ENCODE results near the gene CRADD.

CRADD gene

DNA sequence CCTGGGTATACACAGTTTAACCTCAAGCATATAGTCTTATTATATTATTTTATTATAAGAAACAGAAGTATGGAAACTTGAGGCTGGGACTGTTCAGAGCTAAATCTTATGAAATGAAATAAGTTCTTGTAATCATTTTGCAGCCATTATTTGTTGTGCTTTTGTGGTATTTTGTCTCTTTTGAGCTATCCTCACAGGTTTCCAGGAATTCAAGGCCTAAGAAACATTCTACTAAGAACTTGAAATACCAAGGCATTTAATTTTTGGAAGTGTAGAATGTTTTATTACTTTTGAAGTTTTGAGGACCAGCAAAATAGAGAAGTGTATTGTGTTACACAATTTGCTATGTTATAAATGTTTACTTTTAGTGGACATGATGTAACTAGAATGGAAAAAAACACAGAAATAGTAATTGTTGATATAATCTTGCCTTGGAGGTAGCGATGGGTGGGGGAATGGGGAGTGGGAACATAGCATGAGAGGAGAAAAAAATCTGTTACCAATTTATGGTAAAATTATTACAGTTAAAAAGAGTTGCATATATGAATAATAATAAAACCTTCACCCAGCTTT, 81.7 kb downstream of the CRADD start:
- Histone ChIP-seq H3K36me3 (ENCODE audit: control insufficient read depth in 2 of 2, insufficient read depth in 2 of 2, low read length in 2 of 2) (no peaks in the 10 kb centered on the region), H3K4me1 (ENCODE audit: control insufficient read depth, insufficient read depth, low read length) (peaks cover 7% of the 10 kb centered on the region), H3K9me3 (ENCODE audit: control insufficient read depth in 2 of 2, low read length in 2 of 2) (no peaks in the 10 kb centered on the region), H3K27ac (ENCODE audit: low read length) (no peak overlapping the region), H3K27me3 (ENCODE audit: control insufficient read depth in 1 of 2, insufficient read depth in 2 of 2, low read length in 2 of 2) (no peaks in the 10 kb centered on the region), H3K4me3 (ENCODE audit: low read length in 2 of 2) (no peak overlapping the region), H3K9ac (ENCODE audit: low read length in 2 of 2) (no peak overlapping the region)

DNA sequence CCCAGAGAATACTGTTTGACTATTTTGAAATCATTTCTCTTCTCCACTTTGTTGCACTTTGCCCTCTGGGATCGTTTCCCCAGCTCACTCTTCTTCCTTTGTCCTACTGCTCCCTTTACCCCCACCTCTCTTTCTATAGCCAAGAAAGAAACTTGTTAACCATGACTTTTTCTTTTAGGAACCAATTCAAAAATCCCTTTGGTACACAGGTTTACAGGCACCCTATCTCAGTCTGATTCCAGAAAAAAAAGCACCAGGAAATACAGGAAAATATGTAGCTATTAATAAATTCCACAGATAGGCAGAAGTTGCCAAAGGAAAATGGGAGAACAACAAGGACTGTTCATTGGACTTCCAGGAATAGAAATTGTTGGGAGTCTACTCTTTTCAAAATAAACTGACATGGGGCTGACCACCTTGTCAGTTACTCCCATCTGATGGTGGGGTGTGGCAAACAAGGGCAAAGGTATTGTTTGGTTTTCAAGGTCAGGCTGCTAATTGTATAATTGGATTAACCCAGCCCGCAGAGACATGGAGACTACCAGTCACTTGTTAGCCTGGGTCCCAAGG, 82.4 kb downstream of the CRADD start:
- no peaks in the 10 kb centered on the region for H3K36me3 ChIP-seq (ENCODE audit: control insufficient read depth in 2 of 2, insufficient read depth in 2 of 2, low read length in 2 of 2)
- no peak overlapping the region for H3K27ac ChIP-seq (ENCODE audit: low read length)
- H3K4me3 ChIP-seq (ENCODE audit: low read length in 2 of 2) = no peak overlapping the region
- peaks cover 7% of the 10 kb centered on the region for H3K4me1 ChIP-seq (ENCODE audit: control insufficient read depth, insufficient read depth, low read length)
- H3K9me3 ChIP-seq (ENCODE audit: control insufficient read depth in 2 of 2, low read length in 2 of 2) = no peaks in the 10 kb centered on the region
- no peaks in the 10 kb centered on the region for H3K27me3 ChIP-seq (ENCODE audit: control insufficient read depth in 1 of 2, insufficient read depth in 2 of 2, low read length in 2 of 2)
- H3K9ac ChIP-seq (ENCODE audit: low read length in 2 of 2) = no peak overlapping the region

DNA sequence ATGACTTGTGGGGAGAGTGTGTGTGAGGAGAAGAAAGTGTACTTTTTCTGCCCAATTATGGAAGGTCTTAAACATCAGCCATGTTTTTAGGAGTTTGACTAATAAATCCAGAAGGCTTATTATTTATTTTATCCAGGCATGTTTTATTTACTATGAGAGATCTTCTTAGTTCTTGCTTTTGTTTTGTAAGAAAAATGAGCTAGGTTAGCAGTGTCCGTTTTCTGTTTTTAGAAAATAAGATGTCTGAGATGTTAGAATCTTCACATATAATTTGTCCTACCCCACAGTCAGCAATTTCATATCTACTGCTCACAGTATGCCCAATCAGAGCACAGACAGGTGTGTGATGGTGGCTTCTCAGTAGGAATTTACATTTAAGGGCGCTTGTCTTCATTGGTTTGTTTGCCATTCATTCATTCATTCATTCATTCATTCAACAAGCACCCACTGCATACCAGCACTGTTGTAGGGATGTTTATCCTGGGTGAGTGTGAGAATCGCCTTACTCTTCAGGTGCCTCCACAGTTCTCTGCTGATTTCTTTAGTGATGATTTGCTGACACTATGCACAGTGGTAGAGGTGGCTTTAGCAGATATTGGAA, 83.2 kb downstream of the CRADD start:
- H3K9me3 ChIP-seq (ENCODE audit: control insufficient read depth in 2 of 2, low read length in 2 of 2) = no peaks in the 10 kb centered on the region
- peaks cover 7% of the 10 kb centered on the region for H3K4me1 ChIP-seq (ENCODE audit: control insufficient read depth, insufficient read depth, low read length)
- no peak overlapping the region for H3K9ac ChIP-seq (ENCODE audit: low read length in 2 of 2)
- no peaks in the 10 kb centered on the region for H3K36me3 ChIP-seq (ENCODE audit: control insufficient read depth in 2 of 2, insufficient read depth in 2 of 2, low read length in 2 of 2)
- H3K4me3 ChIP-seq (ENCODE audit: low read length in 2 of 2) = no peak overlapping the region
- no peaks in the 10 kb centered on the region for H3K27me3 ChIP-seq (ENCODE audit: control insufficient read depth in 1 of 2, insufficient read depth in 2 of 2, low read length in 2 of 2)
- H3K27ac ChIP-seq (ENCODE audit: low read length) = no peak overlapping the region

DNA sequence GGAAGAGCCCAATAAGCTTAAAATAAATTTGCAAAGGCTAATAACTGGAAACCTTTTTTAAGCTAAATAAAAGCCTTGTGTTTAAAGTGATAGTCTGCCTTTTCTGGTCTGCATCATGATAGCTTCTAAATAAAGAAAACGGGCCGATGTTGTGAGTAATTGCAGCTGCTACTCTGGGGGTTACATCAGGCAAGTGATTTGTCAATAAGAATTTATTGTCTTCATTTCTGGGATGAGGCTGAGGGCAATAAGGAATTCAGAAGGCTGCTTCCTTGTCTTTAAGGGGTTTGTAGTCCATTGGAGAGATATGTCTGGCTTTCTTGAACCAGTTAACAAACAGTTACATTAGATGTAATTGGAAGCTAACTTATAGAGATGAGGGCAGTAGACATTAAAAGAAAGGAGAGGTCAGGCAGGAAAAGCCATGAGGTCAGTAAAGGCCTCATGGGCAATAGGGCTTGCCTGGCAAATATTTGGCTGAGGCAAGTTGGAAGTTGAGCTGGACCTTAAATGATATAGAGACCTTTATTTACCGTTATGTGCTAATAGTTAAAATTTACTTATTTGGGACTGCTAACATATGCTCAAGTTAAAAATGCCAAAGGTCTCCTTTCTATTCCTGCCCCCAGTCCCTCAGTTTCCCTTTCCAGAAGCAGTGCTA, 85.0 kb downstream of the CRADD start:
- H3K4me1 ChIP-seq (ENCODE audit: control insufficient read depth, insufficient read depth, low read length) = peaks cover 10% of the 10 kb centered on the region
- no peaks in the 10 kb centered on the region for H3K36me3 ChIP-seq (ENCODE audit: control insufficient read depth in 2 of 2, insufficient read depth in 2 of 2, low read length in 2 of 2)
- no peaks in the 10 kb centered on the region for H3K27me3 ChIP-seq (ENCODE audit: control insufficient read depth in 1 of 2, insufficient read depth in 2 of 2, low read length in 2 of 2)
- H3K27ac ChIP-seq (ENCODE audit: low read length) = no peak overlapping the region
- no peak overlapping the region for H3K9ac ChIP-seq (ENCODE audit: low read length in 2 of 2)
- H3K9me3 ChIP-seq (ENCODE audit: control insufficient read depth in 2 of 2, low read length in 2 of 2) = no peaks in the 10 kb centered on the region
- H3K4me3 ChIP-seq (ENCODE audit: low read length in 2 of 2) = no peak overlapping the region

DNA sequence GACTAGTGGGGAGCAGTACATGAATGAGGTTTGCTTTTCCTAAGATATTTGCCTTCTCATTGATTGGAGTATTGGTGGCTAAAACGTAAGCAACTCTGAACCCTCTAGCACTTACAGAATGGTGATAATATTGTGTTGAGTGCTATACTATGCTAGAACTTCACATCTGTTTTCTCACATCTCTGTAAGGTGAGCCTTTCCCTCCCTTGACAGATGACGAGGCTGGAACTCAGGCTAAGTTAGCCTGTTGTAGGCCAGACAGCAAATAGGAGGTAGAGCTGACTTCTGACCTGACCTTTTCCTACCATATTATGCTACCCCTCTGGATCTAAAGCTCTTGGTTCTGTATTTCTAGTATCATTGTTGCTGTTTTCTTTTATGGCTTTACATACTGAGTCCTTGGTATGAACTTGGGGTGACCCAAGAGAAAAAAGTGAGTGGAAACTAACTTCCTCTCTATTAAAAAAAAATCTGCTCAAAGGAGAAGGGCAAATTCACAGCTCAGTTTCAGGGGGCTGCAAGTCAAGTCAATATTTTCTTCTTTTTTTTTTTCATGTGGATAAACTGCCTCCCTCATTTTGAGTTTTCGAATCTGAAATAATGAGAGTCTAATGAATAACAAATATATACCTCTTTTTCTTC, 85.9 kb downstream of the CRADD start:
- Histone ChIP-seq H3K27me3 (ENCODE audit: control insufficient read depth in 1 of 2, insufficient read depth in 2 of 2, low read length in 2 of 2) (no peaks in the 10 kb centered on the region), H3K4me3 (ENCODE audit: low read length in 2 of 2) (no peak overlapping the region), H3K9me3 (ENCODE audit: control insufficient read depth in 2 of 2, low read length in 2 of 2) (no peaks in the 10 kb centered on the region), H3K27ac (ENCODE audit: low read length) (no peak overlapping the region), H3K36me3 (ENCODE audit: control insufficient read depth in 2 of 2, insufficient read depth in 2 of 2, low read length in 2 of 2) (no peaks in the 10 kb centered on the region), H3K9ac (ENCODE audit: low read length in 2 of 2) (no peak overlapping the region), H3K4me1 (ENCODE audit: control insufficient read depth, insufficient read depth, low read length) (peaks cover 10% of the 10 kb centered on the region)

DNA sequence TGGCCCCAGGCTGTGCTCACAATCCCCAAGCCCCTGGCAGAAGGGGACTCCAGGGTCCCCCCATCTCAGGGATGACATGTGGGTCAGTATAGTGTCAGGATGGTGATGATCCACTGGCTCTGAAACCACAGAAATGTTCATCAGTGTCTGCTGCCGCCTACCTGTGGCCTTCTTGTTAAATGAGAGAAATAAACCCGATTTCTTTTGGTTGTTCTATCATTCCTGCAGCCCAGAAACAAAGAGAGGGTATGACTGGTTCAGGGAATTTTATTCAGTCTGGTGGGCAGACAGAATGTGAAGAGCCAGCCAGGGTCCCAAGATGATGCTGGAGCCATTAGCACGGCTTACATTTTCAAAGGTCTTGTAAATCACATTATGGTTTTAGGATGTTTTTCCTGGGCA, 86.6 kb downstream of the CRADD start:
- Histone ChIP-seq H3K9ac (ENCODE audit: low read length in 2 of 2) (no peak overlapping the region), H3K36me3 (ENCODE audit: control insufficient read depth in 2 of 2, insufficient read depth in 2 of 2, low read length in 2 of 2) (no peaks in the 10 kb centered on the region), H3K27ac (ENCODE audit: low read length) (no peak overlapping the region), H3K4me3 (ENCODE audit: low read length in 2 of 2) (no peak overlapping the region), H3K4me1 (ENCODE audit: control insufficient read depth, insufficient read depth, low read length) (peaks cover 9% of the 10 kb centered on the region), H3K9me3 (ENCODE audit: control insufficient read depth in 2 of 2, low read length in 2 of 2) (no peaks in the 10 kb centered on the region), H3K27me3 (ENCODE audit: control insufficient read depth in 1 of 2, insufficient read depth in 2 of 2, low read length in 2 of 2) (no peaks in the 10 kb centered on the region)

DNA sequence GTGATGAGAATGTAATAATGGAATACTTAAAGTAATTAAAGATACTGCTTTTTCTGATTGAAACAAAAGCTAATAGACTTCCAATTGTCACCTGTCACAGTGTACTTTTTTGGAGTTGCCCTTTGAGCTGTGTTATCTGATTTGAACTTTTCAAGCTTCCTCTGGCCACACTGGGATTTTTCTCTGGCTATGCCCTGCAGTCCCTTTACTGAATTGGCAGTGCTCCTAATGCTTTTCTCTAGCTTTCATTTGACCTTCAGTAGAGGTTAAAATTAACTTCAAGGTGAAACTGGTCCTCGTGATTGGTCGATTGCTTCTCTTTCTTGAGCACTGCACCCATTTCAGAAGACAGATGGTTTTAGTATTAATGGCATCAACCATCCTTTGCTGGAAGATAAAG, 89.2 kb downstream of the CRADD start:
- H3K27ac ChIP-seq (ENCODE audit: low read length) = peak overlapping the region; percentile 69
- H3K36me3 ChIP-seq (ENCODE audit: control insufficient read depth in 2 of 2, insufficient read depth in 2 of 2, low read length in 2 of 2) = no peaks in the 10 kb centered on the region
- H3K27me3 ChIP-seq (ENCODE audit: control insufficient read depth in 1 of 2, insufficient read depth in 2 of 2, low read length in 2 of 2) = no peaks in the 10 kb centered on the region
- no peak overlapping the region for H3K9ac ChIP-seq (ENCODE audit: low read length in 2 of 2)
- H3K4me3 ChIP-seq (ENCODE audit: low read length in 2 of 2) = no peak overlapping the region
- no peaks in the 10 kb centered on the region for H3K9me3 ChIP-seq (ENCODE audit: control insufficient read depth in 2 of 2, low read length in 2 of 2)
- peaks cover 3% of the 10 kb centered on the region for H3K4me1 ChIP-seq (ENCODE audit: control insufficient read depth, insufficient read depth, low read length)

DNA sequence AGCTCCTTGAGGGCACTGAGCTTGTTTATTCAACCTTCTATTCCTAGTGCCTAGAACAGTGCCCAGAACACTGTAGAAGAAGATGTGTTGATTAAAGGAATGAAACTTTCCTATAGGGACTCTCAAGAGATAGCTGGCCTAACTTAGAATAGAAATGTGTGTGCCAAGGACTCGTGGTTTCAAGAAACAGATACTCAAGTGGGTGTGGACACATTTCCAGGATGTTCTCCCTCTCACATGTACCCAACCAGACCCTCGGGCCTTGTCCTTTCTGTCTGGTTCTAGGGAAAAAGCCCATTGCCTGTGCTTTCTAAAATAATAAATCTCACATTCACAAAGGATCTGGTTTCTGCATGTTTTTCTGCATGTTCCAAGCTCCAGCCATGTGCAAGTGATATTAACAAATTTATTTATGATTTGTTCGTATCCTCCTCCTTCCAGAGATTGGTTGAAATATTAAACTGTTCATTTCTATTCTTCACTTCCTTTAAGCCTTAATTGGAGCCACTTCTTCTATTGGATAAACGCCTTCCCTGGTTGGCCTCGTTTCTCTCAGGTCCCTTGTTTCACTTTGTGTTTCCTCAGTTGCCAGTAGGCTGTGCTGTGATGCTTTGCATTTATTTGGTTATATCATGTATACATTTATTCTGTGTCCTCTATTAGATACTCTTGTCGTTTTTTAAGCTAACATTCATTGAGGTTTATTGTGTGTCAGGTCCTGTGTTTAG, 89.8 kb downstream of the CRADD start:
- H3K36me3 ChIP-seq (ENCODE audit: control insufficient read depth in 2 of 2, insufficient read depth in 2 of 2, low read length in 2 of 2) = no peaks in the 10 kb centered on the region
- H3K27me3 ChIP-seq (ENCODE audit: control insufficient read depth in 1 of 2, insufficient read depth in 2 of 2, low read length in 2 of 2) = no peaks in the 10 kb centered on the region
- H3K27ac ChIP-seq (ENCODE audit: low read length) = peak overlapping the region; percentile 69
- H3K4me3 ChIP-seq (ENCODE audit: low read length in 2 of 2) = peak overlapping the region in 1 of 2 donors; percentile 23
- peaks cover 3% of the 10 kb centered on the region for H3K4me1 ChIP-seq (ENCODE audit: control insufficient read depth, insufficient read depth, low read length)
- H3K9ac ChIP-seq (ENCODE audit: low read length in 2 of 2) = peak overlapping the region in 1 of 2 donors; percentile 25
- no peaks in the 10 kb centered on the region for H3K9me3 ChIP-seq (ENCODE audit: control insufficient read depth in 2 of 2, low read length in 2 of 2)

DNA sequence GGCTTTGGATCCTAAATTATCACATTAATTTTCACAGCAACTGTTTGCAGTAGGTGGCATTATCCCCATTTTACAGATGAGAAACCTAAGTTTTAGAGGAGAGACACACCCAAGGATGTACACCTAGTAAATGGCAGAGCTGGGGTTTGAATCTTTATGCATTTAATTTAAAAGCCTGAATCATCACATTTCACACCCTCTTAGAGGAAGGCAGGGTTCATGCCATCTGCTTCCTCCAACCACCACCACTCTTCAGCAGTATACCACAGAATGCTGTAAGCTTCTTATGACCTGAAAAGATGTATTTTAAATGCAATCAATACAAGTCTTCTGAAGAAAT, 90.3 kb downstream of the CRADD start:
- H3K9ac ChIP-seq (ENCODE audit: low read length in 2 of 2) = peak overlapping the region in 1 of 2 donors; percentile 25
- H3K36me3 ChIP-seq (ENCODE audit: control insufficient read depth in 2 of 2, insufficient read depth in 2 of 2, low read length in 2 of 2) = no peaks in the 10 kb centered on the region
- H3K4me1 ChIP-seq (ENCODE audit: control insufficient read depth, insufficient read depth, low read length) = peaks cover 3% of the 10 kb centered on the region
- no peaks in the 10 kb centered on the region for H3K27me3 ChIP-seq (ENCODE audit: control insufficient read depth in 1 of 2, insufficient read depth in 2 of 2, low read length in 2 of 2)
- peak overlapping the region in 1 of 2 donors; percentile 23 for H3K4me3 ChIP-seq (ENCODE audit: low read length in 2 of 2)
- no peaks in the 10 kb centered on the region for H3K9me3 ChIP-seq (ENCODE audit: control insufficient read depth in 2 of 2, low read length in 2 of 2)
- H3K27ac ChIP-seq (ENCODE audit: low read length) = peak overlapping the region; percentile 69

DNA sequence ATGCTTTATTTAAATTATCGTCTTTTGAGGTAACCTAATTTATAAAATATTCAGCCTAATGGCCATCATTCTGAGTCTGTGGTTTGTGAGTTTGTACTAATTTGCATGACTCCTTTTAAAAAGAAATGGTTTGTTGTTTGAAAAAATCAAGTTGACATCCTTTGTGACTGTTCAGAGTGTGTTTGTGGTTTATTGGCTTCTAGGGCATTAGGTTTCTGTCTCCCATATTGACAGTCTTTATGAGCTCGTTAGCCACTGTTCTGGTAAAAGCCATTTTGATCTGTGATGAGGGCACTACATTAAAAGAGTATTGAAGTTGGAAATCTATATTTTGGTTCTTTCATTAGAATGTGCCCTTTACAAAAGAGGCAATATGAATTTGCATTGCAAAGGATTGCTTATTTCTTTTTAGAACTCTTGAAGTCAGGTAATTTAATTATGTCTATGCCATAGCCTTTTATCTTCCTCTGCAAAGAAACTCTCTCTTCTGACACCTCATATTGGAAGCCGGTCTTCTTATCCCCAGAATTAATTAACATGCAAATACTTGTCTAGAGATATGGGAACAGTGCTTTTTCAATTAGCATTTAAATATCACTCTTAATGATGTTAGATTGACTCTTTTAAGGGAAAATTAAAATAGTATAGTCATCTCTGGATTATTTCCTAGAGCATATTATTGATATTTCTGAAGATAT, 95.0 kb downstream of the CRADD start:
- Histone ChIP-seq H3K9ac (ENCODE audit: low read length in 2 of 2) (no peak overlapping the region), H3K27me3 (ENCODE audit: control insufficient read depth in 1 of 2, insufficient read depth in 2 of 2, low read length in 2 of 2) (no peaks in the 10 kb centered on the region), H3K4me3 (ENCODE audit: low read length in 2 of 2) (no peak overlapping the region), H3K9me3 (ENCODE audit: control insufficient read depth in 2 of 2, low read length in 2 of 2) (no peaks in the 10 kb centered on the region), H3K36me3 (ENCODE audit: control insufficient read depth in 2 of 2, insufficient read depth in 2 of 2, low read length in 2 of 2) (no peaks in the 10 kb centered on the region), H3K27ac (ENCODE audit: low read length) (no peak overlapping the region), H3K4me1 (ENCODE audit: control insufficient read depth, insufficient read depth, low read length) (peaks cover 3% of the 10 kb centered on the region)
